HG03457 (cell line): ENCODE measurements around the gene C6orf132.

ENCODE experiments used
- ATAC-seq: cut with Tn5 transposase; IDR thresholded peaks from one replicate; pipeline ENCODE4 v1.9.1; 2021; ENCODE audit warnings: moderate number of reproducible peaks; ENCODE audit not compliant: unreplicated experiment

C6orf132 gene

GRCh38 chr6:42106112-42107023 lies 36.1 kb downstream of the C6orf132 start:
- no peak for ATAC-seq

DNA sequence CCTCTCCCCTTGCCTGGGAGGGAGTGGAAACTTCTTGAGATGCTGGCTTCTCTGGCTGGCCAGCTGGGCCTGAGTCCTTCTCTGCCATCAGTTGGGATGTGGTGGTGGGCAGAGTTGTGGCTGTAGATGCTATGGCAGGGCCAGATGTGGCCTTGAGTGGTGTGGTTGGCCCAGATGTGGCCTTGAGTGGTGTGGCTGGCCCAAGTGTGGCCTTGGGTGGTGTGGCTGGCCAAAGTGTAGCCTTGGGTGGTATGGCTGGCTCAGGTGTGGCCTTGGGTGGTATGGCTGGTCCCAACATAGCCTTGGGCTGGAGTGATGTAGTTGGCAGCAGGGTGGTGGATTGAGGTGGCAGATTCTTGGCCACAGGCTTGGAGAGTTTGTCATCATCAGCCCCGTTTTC lies 36.7 kb downstream of the C6orf132 start:
- no peak for ATAC-seq

DNA sequence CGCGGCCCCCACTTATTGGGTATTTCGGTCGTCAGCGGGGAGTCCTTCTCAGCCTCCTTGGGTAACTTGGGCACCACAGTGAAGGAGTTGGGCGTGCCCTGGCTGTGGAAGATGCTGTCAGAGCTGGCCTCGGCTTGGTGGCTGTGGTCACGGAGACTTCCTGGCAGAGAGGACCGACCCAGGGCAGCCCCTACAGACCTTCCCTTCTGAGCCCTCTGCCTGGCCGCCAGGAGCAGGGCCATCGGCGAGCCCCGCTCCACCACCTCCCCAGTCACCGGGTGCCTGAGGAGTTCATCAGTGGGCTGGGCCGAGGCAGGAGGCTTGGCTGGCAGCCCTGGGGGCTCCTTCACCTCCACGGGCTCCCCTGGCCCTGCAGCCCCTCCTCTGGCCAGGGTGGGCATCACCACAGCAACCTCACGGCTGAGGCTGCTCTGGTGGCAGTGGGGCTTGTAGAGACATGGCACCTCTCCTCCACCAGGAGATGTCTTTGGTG lies 37.2 kb downstream of the C6orf132 start:
- ATAC-seq = no peak

GRCh38 chr6:42104804-42105125 lies 37.7 kb downstream of the C6orf132 start:
- ATAC-seq = no peak

DNA sequence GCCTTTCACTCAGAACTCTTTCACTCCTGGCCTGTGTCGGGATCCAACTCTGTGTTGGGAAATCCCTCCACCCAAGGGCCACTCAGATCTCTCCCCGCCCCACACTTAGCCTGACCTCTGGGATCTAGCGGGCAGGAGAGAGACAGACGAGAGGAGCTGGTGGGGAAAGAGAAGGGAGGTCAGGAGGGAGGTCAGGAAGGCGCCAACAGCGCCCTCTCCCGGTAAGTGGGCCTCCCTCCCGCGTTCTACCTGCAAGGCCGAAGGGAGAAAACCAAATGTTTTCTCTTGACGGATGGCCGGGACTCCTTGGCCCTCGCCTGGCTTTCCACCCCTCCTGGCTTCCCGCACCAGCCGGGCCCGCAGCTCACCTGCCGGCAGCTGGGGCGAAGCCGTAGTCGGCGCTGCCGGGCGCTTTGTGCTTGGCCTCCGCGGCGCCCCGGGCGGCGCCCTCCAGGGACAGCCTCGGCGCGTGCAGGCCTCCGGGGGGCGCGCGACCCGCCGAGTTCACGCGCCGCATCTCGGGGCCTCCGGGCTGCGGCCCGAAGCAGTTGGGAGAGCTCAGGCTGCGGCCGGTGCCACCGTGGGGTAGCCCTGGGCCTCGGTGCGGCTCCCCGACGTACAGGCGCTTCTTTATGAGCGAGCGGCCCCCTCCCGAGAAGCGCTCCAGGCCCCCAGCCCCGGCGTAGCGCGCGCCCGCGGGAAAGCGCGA lies 38.2 kb downstream of the C6orf132 start:
- ATAC-seq = no peak

- ATAC-seq = no peak
Observed at GRCh38 chr6:42103753-42104094, 38.7 kb downstream of the C6orf132 start.

DNA sequence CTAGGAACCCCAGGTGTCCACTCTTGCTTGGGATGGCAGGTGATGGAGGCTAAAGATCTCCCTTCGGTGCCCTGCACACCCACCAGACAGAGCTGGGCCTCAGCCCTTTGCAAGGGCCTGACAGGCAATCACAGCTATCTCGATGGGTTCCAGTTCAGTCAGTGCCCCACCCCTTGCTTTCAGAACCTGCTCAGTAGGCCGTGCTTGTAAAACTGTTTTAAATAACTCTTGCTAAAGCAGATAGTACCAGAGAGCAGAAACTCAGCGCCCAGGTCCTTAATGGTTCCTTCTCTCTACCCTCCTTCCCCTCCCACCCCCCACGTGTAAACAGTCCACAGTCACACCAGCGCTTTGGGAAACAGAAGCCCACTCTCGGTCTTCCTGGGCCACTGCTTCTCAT lies 39.2 kb downstream of the C6orf132 start:
- ATAC-seq = no peak

DNA sequence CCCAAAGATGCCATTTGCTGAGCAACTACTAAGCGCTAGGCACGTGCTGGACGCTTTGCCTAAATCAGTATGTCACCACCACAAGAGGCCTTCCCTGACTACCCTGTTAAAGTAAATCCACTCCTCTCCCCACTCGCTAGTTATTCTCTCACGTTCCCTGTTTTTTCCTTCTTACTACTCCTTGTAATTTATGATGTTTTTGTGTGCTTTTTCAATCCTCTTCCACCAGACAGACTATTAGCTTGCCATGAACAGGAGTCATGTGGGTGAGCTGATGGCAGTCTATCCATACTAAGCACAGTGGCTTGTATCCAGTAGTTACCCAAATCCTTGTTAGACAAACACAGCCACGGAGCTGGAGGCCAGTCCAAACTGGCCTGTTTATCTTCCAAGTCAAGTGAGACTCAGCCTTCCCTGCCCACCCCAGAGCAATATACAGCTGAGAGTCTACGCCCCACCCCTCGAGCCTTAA lies 41.2 kb downstream of the C6orf132 start:
- no peak for ATAC-seq

- ATAC-seq = no peak
Observed at GRCh38 chr6:42100029-42100901, 42.2 kb downstream of the C6orf132 start.

DNA sequence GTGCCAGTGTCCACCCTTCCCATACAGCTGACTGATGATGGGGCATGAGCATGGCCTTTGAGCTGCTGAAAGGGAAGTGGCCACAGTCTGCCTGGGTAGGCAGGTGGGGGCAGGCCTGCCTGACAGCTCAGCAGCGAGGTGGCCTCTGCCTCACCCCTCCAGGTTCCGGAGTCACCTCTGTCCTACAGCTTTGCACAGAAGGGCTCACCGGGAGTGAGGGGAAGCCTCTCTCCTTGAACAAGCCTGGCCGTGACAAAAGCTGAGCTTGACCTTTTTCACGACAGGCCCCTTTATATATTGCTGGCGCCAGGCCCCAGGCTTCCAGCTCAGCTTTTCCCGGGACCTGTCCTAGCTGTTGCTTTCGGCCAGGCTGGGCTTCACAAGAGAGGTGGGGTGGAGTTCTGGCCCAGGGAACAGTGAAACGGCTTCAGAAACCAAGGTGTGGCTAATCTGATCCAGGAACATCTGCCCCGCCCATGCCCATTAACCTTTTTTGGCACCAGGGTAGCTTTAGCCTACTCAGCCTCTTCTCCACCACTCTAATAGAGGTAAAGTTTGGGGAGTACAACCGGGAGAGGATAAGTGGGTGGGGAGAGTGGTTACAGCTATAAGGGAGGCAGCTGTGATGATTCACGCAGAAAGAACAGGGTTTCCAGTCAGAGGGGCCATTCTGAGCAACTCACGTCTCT lies 42.9 kb downstream of the C6orf132 start:
- ATAC-seq = no peak

GRCh38 chr6:42095776-42096541 lies 46.5 kb downstream of the C6orf132 start:
- no peak for ATAC-seq

DNA sequence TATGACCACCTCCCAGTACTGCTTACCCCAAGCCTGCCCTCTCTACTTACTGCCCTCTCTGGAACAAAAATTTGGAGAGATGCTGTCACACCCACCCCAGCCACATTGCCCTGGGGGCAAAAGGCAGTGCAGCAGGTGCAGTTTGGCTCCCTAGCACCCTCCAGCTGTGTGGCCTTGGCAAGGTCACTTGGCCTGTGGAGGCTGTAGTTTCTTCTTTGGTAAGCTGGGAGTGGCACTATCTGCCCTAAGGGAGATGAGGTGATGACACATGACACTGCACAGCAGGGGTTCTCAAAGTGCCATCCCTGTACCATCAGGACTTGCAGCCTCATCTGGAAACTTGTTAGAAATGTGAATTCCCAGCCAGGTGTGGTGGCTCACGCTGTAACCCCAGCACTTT lies 47.3 kb downstream of the C6orf132 start:
- no peak for ATAC-seq

DNA sequence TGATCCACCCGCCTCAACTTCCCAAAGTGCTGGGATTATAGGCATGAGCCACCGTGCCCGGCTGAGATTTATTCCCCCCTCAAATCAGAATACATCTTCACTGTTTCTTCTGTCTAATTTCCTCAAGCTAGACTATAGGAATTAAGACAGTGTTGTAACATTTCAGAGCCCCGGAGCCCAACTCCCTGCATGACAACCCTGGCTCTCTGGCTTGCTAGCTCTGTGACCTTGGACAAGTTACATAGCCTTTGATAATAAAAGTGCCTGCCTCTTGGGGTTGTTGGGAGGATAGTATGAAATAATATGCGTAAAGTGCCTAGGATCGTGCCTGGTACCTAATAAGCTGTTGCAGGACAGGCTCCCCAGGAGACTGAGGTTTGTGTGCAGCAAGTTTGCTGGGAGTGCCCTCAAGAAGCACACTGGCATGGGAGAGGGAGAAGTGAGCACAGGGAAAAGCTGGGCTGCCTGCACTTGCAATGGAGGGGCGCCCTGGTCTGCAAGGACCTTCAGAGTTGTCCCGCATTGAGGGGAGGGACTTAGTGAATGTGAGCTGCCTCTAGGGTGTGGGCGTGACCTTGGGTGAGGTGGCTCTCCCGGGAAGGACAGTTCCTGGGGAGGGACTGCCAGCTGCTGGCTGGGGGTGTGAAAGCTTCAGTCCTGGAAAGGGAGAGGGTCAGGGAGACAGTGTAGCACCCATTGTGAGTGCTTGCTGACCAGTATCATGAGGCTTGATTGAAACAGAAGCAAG lies 48.7 kb downstream of the C6orf132 start:
- ATAC-seq = no peak

DNA sequence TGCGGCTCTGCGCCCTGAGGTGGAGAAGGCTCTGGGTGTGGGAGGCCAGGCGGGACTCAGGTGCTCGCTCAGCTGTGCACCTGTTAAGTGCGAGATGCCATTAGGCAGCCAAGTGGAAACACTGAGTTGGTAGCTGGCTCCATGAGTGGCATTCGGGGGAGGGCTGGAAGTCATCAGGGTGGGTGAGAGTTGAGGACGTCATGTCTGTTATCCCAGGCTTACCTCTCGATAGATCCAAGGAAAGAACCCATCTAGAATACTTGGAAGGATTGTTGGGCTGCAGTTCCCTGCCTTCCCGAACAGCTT lies 50.7 kb downstream of the C6orf132 start:
- ATAC-seq = no peak

DNA sequence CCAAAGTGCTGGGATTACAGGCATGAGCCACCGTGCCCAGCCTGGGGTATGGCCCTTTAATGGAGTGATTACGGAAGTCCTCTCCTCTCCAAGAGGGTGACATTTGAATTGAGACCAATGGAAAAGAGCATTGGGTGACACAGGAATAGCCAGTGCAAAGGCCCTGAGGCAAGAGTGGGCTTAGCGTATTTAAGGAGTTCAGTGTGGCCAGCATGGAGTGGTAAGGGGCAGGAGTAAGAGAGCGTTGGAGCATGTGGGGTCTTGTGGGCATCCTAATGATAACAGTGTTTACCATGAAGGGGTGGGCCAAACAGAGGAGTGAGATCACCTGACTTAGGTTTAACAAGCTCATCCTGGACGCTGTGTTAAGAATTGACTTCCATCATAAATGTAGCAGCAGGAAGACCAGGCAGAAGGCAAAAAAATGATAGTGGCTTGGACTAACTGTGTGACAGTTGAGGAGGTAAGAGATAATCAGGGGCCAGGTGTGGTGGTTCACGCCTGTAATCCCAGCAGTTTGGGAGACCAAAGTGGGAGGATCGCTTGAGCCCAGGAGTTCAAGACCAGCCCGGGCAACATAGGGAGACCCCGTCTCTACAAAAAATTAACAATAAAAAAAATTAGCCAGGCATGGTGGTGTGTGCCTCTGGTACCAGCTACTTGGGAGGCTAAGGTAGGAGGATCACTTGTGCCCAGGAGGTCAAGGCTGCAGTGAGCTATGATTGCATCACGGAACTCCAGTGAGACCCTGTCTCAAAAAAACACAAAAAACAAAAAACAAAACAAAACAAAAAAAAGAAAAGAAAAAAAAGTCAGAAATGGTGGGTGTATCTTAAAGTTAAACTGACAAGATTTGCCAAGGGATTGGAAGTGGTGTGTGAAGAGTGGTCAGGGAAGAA lies 51.4 kb downstream of the C6orf132 start:
- no peak for ATAC-seq

GRCh38 chr6:42088101-42088591 lies 54.3 kb downstream of the C6orf132 start:
- no peak for ATAC-seq

DNA sequence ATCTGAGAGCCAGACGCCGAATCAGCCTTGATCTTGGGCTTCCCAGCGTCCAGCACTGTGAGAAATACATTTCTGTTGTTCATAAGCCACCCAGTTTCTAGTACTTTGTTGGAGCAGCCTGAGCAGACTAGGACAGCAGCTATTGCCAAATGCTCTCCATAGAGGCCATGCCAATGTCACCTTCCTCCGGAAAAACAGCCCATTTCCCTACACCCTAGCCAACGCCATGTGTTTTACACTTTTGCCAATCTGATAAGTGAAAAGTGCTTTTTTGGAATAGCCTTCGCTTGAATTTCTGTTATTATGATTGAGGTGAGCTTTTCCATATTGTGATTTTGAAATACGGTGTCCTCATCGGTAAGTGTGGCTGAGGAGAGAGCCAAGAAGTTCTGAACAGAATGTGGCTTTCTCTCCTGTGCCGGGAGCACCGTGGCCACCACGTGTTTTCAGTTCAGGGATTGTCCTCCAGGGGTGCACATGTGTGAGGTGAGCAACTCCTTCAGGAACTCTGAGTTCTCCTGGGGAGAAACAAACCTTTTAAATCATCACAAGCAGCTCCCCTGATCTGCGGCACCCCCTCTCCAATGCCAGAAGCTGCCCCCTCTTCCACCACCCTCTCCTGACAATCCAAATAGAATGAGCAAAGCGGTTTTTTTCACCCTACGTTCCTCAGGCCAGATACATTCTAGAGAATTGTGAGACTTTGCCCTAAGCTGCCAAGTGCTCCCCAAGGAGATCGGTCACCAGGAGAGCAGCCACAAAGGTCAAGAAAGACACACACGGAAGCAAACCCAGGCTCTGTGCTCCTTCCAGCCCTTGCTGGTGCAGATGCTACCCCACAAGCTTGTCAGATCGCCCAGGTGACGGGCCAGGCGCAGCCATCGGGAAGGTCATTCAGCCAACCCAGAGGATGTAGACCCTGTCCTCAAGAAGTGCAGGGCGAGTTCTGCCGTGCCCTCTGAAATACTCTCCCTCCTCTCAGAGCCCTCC lies 56.1 kb downstream of the C6orf132 start:
- no peak for ATAC-seq
